Lower leg skin (tissue), 4 donors: ENCODE data around the gene IRAK4. TPM values are rescaled to one million over a fixed set of nuclear protein-coding genes. Genes with fewer than 3 reads are reported as not detected.

Source experiments
- DNase-seq, 2 donors: peaks; one replicate each; pipeline ENCODE4 v3.0.0-alpha.2; 2019; ENCODE audit warnings: low spot score in 2 of 2
- H3K4me3 ChIP-seq: fragments of 200-600 bp; sonication (generic); 2 replicates; pipeline ENCODE4 v1.5.1; 2017; ENCODE audit warnings: mild to moderate bottlenecking, low read depth; ENCODE audit not compliant: poor library complexity, severe bottlenecking
- CTCF ChIP-seq, 3 donors: fragments of 450-650 bp; IDR thresholded peaks; one replicate each; pipeline ENCODE4 v1.5.1; 2016; ENCODE audit warnings: antibody characterized with exemption in 3 of 3, mild to moderate bottlenecking in 3 of 3, moderate library complexity in 2 of 3
- POLR2A ChIP-seq, 2 donors: fragments of 450-650 bp; IDR thresholded peaks; one replicate each; pipeline ENCODE4 v1.6.1; 2016 to 2017; ENCODE audit warnings: antibody characterized with exemption in 2 of 2, mild to moderate bottlenecking in 1 of 2, moderate library complexity in 1 of 2
- WGBS, 2 donors: methylation state at CpG; one replicate each; pipeline ENCODE4 v1.1.5; 2018; 5-methylcytosine and 5-hydroxymethylcytosine counted together
- intact Hi-C: fragments of 100-400 bp; cut with DNase I; formaldehyde crosslinking; loops from one replicate; pipeline ENCODE4 v1.15.0; 2023; ENCODE audit warnings: low total_unique reads
- total RNA-seq, 4 donors: library from RNA; depleted of rRNA; stranded (reverse); fragments of >200 nt; gene quantifications; one replicate each; pipeline ENCODE4 v1.1.0, GENCODE V29; 2016

IRAK4 gene
- total RNA-seq, result 10 to 100 TPM; 20.3 to 44.7 (median 26.5) TPM

GRCh38 chr12:43758728-43759563 lies at the start of gene IRAK4, which contains the start of gene PUS7L:
Gene IRAK4, plus strand, starts transcription at chr12:43758951. Its CDS starts 9,161 bp downstream, at chr12:43768112.
Gene PUS7L, minus strand, starts transcription at chr12:43758790. Its CDS starts 3,545 bp downstream, at chr12:43755245.
- TF ChIP-seq CTCF (IDR thresholded peaks at IDR 0.05) (no peak), POLR2A (IDR thresholded peaks at IDR 0.05) (no peak)
- WGBS, 2 donors, result 0 to 4% methylated on average over 29 to 54 of the region's 54 CpGs
- DNase-seq, result peak; percentile 97 to 99
- intact Hi-C loops, result no loop called here
- H3K4me3 ChIP-seq, result peak within 1 kb of the TSS; percentile 54

DNA sequence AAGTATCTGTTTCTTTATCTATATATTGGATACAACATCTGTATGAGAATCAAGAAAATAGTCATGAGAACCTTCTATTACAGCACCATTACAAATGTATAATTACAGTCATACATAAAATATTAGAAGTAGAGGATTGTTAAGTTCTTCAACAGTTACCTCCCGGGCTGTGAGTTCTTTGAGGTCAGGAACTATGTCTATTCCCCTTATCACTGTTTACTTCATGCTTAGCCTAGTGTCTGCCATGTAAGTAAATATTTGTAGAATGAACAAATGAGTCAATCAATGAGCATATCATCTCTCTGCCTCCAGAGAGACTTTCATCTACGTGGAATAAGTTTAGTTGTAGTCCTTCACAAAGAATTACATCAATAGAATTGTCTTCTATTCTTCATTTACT lies 47.4 kb upstream of the IRAK4 start:
- TF ChIP-seq POLR2A (IDR thresholded peaks at IDR 0.05) (no peak), CTCF (IDR thresholded peaks at IDR 0.05) (no peak)
- DNase-seq, result no peak
- no peak overlapping the region for H3K4me3 ChIP-seq
- 78 to 87% methylated on average over 2 of the region's 2 CpGs for WGBS, 2 donors
- intact Hi-C loops, result no loop called here

DNA sequence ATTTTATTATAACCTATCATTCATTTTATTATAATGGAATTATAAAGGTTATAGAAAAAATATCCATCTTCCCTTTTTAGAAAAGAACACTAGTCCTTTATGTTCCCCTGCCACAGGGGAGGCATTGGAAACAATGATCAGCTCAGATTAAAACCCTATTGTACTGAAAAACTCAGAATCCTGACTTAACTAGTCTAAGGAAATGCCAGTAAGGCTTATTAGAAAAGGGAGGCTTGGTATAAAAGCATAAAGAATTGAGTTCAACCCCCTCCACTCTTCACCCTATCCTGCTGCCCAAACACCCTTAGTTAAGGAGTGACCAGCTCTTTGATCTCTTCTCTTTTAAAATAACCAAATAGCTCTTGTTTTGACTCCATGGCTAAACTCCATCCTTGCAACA lies 36.1 kb upstream of the IRAK4 start:
- DNase-seq, result no peak
- no peak overlapping the region for H3K4me3 ChIP-seq
- TF ChIP-seq POLR2A (IDR thresholded peaks at IDR 0.05), result no peak
- TF ChIP-seq CTCF (IDR thresholded peaks at IDR 0.05), result no peak
- intact Hi-C loops, result no loop called here

GRCh38 chr12:43723134-43723533 lies 35.6 kb upstream of the IRAK4 start:
- no peak overlapping the region for H3K4me3 ChIP-seq
- no peak for TF ChIP-seq CTCF (IDR thresholded peaks at IDR 0.05)
- TF ChIP-seq POLR2A (IDR thresholded peaks at IDR 0.05), result no peak
- intact Hi-C loops, result no loop called here

DNA sequence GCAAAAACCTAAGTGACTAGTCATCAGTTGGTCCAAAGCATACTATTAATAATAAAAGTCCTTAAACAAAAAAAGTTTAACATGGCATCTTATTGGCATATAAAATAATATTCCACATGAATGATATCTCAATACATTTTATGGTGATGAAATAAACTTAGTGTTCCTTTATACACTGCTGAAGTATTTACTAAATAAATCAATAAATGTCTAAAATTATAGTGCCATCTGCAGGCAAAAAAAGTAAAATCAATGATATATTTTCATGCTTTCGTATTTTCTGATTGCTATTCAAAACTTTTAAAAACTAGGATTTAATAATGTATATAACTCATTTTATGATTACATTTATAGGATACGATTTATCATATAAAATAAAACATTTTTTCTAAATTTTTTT lies 30.6 kb upstream of the IRAK4 start:
- intact Hi-C loops, result no loop called here
- DNase-seq, result no peak
- 44 to 49% methylated on average over 2 of the region's 2 CpGs for WGBS, 2 donors
- no peak overlapping the region for H3K4me3 ChIP-seq
- no peak for TF ChIP-seq POLR2A (IDR thresholded peaks at IDR 0.05)
- no peak for TF ChIP-seq CTCF (IDR thresholded peaks at IDR 0.05)

More at GRCh38 chr12:43723134-43723533, 35.6 kb upstream of the IRAK4 start:
- no peak for DNase-seq
